GM21825 (cell line): ENCODE data around the gene CCDC110.
"Not testable (repeated sequence)": the region's sequence is repeated elsewhere in the genome, so short reads cannot be mapped to it uniquely, and the experiment has no call there.

Experiments
- ATAC-seq: cut with Tn5 transposase; IDR thresholded peaks from one replicate; pipeline ENCODE4 v1.9.1; 2021; ENCODE audit warnings: mild to moderate bottlenecking, moderate library complexity; ENCODE audit not compliant: unreplicated experiment

Gene CCDC110

DNA sequence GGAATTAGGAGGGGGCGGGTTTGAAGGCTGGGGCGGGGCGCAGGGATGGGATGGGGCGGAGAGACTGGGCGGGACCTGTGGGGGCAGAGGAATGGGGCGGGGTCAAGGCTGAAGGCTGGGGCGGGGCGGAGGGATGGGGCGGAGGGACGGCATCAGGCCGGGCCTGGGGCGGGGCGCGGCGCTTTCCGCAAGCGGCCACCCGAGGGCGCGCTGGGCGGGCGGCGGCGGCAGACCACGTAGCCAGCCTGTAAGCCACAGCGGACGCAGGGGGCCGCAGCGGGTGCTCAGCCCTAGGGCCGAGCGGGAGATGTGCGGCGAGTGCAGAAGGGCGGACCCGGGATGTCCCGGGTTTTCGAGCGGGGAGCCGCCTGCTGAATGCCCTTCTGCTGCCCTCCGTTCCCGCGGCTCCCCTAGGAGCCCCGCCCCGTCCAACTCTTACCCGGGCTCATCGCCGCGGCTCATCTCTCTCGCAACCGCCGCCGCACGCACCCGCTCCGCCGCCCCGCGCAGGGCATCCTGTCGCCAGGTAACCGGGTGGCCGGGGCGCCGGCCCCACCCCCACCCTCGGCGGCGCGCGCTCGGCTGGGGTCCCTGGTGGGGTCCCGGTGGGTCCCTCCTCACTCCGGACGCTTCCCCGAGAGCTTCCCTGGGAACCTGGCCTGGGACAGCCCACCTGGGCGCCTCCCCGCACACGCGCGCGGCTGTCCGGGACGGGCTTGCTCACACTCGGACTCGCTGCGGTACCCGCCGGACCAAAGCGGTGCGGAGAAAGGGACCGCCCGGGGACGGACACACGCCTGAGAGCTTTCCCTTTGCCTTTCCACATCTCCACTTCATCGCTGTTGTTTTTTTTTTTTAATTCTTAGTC, at the start of gene CCDC110:
Gene CCDC110 (minus strand): TSS at position 499 of the 868 bp plus-strand sequence. CDS start 50 bp downstream, at position 449.
- ATAC-seq = peak; percentile 90

- no peak for ATAC-seq
Measured at GRCh38 chr4:185520119-185520518, 48.6 kb upstream of the CCDC110 start.

DNA sequence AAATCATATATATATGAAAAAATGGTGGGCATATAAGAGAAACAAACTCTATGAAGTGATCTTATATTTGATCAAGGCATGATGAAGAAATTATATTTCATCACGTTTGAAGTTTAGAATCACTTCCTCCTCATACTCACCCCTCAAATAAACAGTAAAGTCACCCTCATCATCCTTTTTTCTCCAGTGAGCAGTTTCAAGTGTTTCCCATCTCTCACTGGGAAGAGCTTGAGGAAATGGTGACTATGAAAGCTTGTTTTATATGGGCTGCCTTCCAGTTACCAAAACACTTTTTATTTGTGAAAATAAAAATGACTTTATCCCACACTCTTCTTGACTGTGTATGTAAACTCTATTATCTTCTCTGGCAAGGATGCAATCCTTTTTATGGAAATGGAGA, 47.0 kb upstream of the CCDC110 start:
- ATAC-seq = no peak

- ATAC-seq = no peak
Measured at GRCh38 chr4:185518069-185518468, 46.5 kb upstream of the CCDC110 start.

DNA sequence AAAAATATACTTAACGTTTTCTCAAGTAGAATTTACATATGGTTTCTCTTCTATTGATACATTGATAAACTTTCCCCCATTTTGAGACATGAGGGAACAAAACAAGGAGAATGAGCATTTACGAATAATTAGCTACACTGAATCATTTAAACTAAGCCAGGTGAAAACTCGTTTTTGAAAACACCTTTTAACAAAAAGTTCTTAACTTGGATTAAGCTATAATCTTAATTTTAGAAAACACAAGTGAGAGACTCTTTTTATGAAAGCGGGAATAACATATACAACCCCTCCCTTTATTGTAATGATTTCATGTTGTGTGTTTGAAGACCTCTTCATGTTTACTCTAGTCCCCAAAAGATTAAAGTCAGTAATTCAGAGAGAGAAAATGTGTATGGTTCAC, 43.7 kb upstream of the CCDC110 start:
- no peak for ATAC-seq

- ATAC-seq = no peak
Measured at GRCh38 chr4:185514182-185514697, 42.7 kb upstream of the CCDC110 start.

DNA sequence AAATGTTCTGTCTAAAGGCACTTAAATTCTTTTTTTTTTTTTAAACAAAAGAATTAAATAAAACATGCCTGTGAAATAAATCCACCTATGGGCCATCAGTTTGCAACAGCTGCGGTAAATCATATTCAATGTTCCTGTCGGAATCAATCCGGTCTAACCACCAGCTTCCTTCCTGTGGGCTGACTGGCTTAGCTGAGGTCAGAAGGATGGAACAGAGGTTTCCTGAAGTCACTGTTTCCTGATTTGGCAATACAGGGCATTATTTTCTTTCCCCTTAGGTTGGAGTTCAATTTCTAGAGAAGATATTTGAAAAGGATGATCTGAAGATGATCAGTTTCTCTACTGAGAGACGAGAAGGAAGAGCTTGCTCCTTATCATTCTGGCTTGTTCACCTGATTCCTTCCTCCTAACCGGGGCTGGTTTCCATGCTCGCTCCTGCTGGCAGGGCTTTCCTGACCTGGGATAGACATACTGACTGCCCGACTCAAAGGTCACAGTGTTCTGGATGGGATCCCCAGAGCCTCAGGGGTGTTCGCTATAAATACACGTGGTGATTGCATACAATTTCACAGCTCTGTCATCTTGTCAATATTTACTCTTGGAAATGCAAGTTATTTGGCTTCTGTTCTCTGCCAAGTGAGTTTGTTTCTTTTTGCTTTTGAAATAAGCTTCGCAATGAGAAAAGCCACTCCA, 42.1 kb upstream of the CCDC110 start:
- no peak for ATAC-seq

- no peak for ATAC-seq
Measured at GRCh38 chr4:185512516-185512915, 41.0 kb upstream of the CCDC110 start.

GRCh38 chr4:185511243-185511642, 39.7 kb upstream of the CCDC110 start:
- not testable (repeated sequence) for ATAC-seq

DNA sequence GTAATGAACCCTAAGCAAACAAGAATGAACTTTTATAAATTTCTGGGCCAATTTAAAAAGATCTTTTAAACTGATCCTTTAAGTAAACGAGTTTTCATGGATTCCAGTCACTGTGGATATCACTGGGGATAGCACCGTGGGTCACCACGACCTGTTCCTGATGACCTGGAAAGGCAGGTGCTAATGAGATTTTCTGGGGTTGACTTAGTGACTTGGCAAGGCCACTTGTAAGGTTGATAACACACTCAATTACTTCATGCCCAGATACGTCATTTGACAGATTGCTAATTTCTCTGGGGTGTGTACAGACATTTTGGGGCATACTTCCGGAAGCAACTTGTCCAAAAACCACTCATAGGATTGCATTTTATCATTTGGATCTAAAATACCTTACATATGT, 39.3 kb upstream of the CCDC110 start:
- ATAC-seq = no peak

GRCh38 chr4:185508181-185508580, 36.6 kb upstream of the CCDC110 start:
- no peak for ATAC-seq

- no peak for ATAC-seq
Measured at GRCh38 chr4:185506422-185506821, 34.9 kb upstream of the CCDC110 start.

DNA sequence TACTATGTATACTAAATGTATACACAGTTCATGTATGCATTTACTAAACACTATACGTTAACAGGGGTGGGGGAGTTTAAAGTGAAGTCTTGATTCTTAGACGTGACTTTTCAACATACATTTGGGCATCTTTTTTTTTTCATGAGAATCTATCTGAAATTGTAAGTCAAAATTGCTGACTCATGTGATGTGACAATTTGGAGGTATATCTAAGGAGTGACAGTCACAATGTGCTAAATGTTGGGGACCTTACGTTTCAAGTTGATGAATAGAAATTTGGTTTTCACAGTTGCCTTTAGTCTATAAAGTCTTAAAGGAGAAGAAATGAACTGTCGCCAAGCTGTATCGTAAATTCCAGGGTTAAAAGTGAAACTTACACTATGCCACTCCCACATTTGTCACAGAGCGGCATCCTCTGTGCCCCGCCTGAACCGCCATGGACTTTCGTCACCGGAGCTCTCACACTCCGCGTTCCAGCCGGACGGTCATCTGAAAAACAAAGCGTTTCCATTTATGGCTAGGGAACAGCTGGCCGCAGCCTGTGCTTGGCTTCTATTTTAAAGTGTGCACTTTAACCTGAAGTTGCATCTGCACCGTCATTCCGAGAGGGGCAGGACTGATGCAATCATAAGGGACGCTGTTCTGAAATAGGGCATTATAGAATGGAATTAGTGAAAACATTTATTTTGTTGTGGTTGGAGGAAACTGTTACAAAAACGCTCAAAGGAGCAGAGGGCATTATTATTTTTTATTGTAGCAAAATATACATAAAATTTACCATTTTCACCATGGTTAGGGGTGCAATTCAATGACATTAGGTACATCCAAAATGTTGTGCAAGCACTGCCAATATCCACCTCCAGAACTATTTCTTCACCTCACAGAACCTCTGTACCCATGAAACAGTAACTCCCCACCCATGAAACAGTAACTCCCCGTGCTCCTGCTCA, 32.8 kb upstream of the CCDC110 start:
- no peak for ATAC-seq

- no peak for ATAC-seq
Measured at GRCh38 chr4:185502386-185502785, 30.9 kb upstream of the CCDC110 start.

- ATAC-seq = no peak
Measured at GRCh38 chr4:185500576-185500975, 29.0 kb upstream of the CCDC110 start.

DNA sequence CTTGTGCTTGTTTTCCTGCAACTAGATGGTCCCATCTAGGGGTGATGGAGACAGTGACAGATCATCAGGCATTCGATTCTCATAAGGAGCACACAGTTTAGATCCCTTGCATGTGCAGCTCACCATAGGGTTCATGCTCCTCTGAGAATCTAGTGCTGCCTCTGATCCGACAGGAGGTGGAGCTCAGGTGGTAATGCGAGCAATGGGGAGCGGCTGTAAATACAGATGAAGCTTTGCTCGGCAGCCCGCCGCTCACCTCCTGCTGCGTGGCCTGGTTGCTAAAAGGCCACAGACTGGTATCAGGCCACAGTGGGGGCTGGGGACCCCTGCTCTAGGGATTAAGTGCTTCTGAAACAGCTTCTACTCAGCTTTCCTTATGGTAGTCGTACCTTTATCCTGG, 28.5 kb upstream of the CCDC110 start:
- no peak for ATAC-seq

DNA sequence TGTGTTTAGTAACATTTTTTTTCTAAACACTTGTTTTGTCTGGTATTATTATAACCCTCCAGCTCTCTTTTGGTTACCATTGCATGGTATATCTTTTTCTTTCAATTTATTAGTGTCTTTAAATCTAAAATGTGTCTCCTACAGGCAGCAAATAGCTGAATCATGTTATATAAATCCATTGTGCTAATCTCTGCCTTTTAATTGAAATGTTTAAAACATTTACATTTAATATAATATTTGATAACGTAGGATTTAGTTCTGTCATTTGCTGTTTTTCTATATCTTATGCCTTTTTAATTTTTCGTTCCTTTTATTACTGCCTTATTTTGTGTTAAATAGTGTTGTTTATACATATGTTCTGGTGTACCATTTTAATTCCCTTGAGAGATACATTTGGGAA, 17.1 kb upstream of the CCDC110 start:
- ATAC-seq = no peak

DNA sequence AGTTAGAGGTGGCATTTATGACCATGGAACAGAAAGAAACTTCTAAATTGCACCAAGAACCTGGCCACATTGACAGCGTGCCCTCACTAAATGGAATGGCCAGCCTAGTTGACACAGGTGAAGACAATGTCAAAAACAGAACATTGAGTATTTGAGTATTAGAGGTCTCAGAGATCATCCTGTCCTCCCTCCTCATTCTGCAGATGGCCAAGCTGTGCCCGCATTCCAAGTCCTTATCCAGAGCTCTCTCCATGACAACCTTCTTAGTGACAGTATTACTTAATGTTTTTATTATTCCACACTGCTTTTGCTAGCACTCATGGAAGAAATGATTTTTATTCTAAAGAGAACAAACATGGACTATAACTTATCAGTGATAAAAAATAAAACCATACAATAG, 9.9 kb upstream of the CCDC110 start:
- no peak for ATAC-seq

DNA sequence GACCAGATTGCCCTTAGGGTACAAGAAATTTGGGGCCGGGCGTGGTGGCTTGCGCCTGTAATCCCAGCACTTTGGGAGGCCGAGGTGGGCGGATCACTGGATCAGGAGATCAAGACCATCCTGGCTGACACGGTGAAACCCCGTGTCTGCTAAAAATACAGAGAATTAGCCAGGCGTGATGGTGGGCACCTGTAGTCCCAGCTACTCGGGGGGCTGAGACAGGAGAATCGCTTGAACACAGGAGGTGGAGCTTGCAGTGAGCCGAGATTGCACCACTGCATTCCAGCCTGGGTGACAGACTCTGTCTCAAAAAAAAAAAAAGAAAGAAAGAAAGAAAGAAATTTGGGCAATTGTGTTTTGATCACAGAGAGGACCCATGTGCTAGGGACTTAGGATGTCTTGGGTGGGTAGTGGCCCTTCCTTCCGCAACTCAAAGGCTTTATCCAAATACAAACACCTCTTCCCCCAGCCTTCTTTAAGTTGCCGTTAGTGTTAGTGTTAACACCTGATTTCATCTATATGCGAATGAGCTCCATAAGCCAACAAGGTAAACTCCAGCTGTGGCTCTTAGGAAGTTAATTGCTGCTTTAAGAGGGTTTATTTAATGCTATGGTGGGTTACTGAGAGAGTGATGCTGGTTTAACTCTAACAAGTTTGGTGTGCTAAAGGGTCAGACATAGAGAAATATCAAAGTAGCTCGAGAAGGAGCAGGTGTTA, 8.6 kb upstream of the CCDC110 start:
- ATAC-seq = peak; percentile 21

- peak; percentile 88 for ATAC-seq
Measured at GRCh38 chr4:185479507-185479971, 8.0 kb upstream of the CCDC110 start.
